ENCODE data around the gene CCNF. TPM values are rescaled to one million over a fixed set of nuclear protein-coding genes. Genes with fewer than 3 reads are reported as not detected.

The CCNF gene
- total RNA-seq, 1 experiment from 2014 or later, result 11.9 TPM

- peak; percentile 62 for DNase-seq (ENCODE audit: unreplicated experiment)
- H3K4me3 Mint-ChIP-seq (ENCODE audit: unreplicated experiment), result no peak overlapping the region
- peaks cover 13% of the 10 kb centered on the region for H3K36me3 Mint-ChIP-seq (ENCODE audit: insufficient read depth, unreplicated experiment)
- intact Hi-C loops (cut with micrococcal nuclease), result loop anchor here (1.0 to 2.0 kb wide), 2 partner anchors 161 to 306 kb away; partner anchors contain the start of gene ABCA3
- H3K9me3 Mint-ChIP-seq (ENCODE audit: unreplicated experiment), result no peaks in the 10 kb centered on the region
- TF ChIP-seq CTCF (IDR thresholded peaks at IDR 0.05; ENCODE audit: unreplicated experiment), result peak; percentile 99
- BruUV-seq (replicated peaks), result no TSS peak
- no peaks in the 10 kb centered on the region for H3K27me3 Mint-ChIP-seq (ENCODE audit: insufficient read depth, unreplicated experiment)
- peaks cover 5% of the 10 kb centered on the region for H3K4me1 Mint-ChIP-seq (ENCODE audit: insufficient read depth, unreplicated experiment)
- POLR2A ChIA-PET, result interaction anchor here (0.6 to 1.6 kb wide), 5 partner anchors 12 to 249 kb away, joined by 3 to 11 read pairs (median 4); partner anchors contain the start of genes CCNF and ECI1
- CTCF ChIA-PET, result interaction anchor here (0.6 to 2.8 kb wide), 19 partner anchors 9 to 304 kb away, joined by 3 to 15 read pairs (median 4); partner anchors contain the start of gene CCNF
- H3K27ac Mint-ChIP-seq (ENCODE audit: low read depth, unreplicated experiment), result no peak overlapping the region
Observed at GRCh38 chr16:2500918-2501750, 71.9 kb downstream of the CCNF start.

- Mint-ChIP-seq H3K27me3 (ENCODE audit: insufficient read depth, unreplicated experiment) (no peaks in the 10 kb centered on the region), H3K27ac (ENCODE audit: low read depth, unreplicated experiment) (no peak overlapping the region), H3K4me1 (ENCODE audit: insufficient read depth, unreplicated experiment) (peaks cover 5% of the 10 kb centered on the region), H3K4me3 (ENCODE audit: unreplicated experiment) (no peak overlapping the region), H3K36me3 (ENCODE audit: insufficient read depth, unreplicated experiment) (peaks cover 8% of the 10 kb centered on the region), H3K9me3 (ENCODE audit: unreplicated experiment) (no peaks in the 10 kb centered on the region)
- no TSS peak for BruUV-seq (replicated peaks)
- no peak for TF ChIP-seq CTCF (IDR thresholded peaks at IDR 0.05; ENCODE audit: unreplicated experiment)
- POLR2A ChIA-PET, result interaction anchor here (1.4 to 1.5 kb wide), 3 partner anchors 72 to 250 kb away, joined by 4 to 11 read pairs (median 4); partner anchors contain the start of genes CCNF and ECI1
- intact Hi-C loops (cut with micrococcal nuclease), result loop anchor here (1.0 to 2.0 kb wide), 2 partner anchors 162 to 307 kb away; partner anchors contain the start of gene ABCA3
- no peak for DNase-seq (ENCODE audit: unreplicated experiment)
- CTCF ChIA-PET, result interaction anchor here (0.6 to 2.8 kb wide), 16 partner anchors 8 to 305 kb away, joined by 3 to 15 read pairs (median 4); partner anchors contain the start of gene CCNF
Observed at GRCh38 chr16:2501946-2502895, 73.0 kb downstream of the CCNF start.

- BruUV-seq (replicated peaks), result no TSS peak
- TF ChIP-seq CTCF (IDR thresholded peaks at IDR 0.05; ENCODE audit: unreplicated experiment), result no peak
- Mint-ChIP-seq H3K27me3 (ENCODE audit: insufficient read depth, unreplicated experiment) (no peaks in the 10 kb centered on the region), H3K36me3 (ENCODE audit: insufficient read depth, unreplicated experiment) (no peaks in the 10 kb centered on the region), H3K9me3 (ENCODE audit: unreplicated experiment) (no peaks in the 10 kb centered on the region), H3K27ac (ENCODE audit: low read depth, unreplicated experiment) (peak overlapping the region; percentile 7), H3K4me1 (ENCODE audit: insufficient read depth, unreplicated experiment) (no peaks in the 10 kb centered on the region), H3K4me3 (ENCODE audit: unreplicated experiment) (no peak overlapping the region)
- CTCF ChIA-PET, result interaction anchor here (0.5 kb wide), 1 partner anchor 88 kb away, joined by 3 read pairs; no protein-coding TSS in a partner anchor
- DNase-seq (ENCODE audit: unreplicated experiment), result no peak
- POLR2A ChIA-PET, result interaction anchor here (0.6 kb wide), 1 partner anchor 254 kb away, joined by 3 read pairs; the partner anchor contains the start of gene ECI1
- intact Hi-C loops (cut with micrococcal nuclease), result no loop called here
Observed at GRCh38 chr16:2505695-2506094, 76.4 kb downstream of the CCNF start.
